GM10248 (cell line): ENCODE measurements around the gene CST6.

ENCODE experiments used
- CTCF ChIA-PET: fragments of 300-600 bp; sonication (Branson Sonifier 250); formaldehyde crosslinking; extraction: SDS; loops from one replicate; lab custom pipeline; 2021; ENCODE audit warnings: antibody characterized with exemption; lab: Yijun Ruan, JAX
- POLR2A ChIA-PET: fragments of 350-650 bp; sonication (Branson Sonifier 250); formaldehyde crosslinking; extraction: SDS; loops from one replicate; lab custom pipeline; 2020; ENCODE audit warnings: antibody characterized with exemption; lab: Yijun Ruan, JAX
- DNase-seq: peaks from one replicate; pipeline ENCODE4 v3.0.0; 2012; ENCODE audit errors: extremely low spot score
- CTCF ChIP-seq: IDR thresholded peaks from 2 replicates; pipeline ENCODE4 v1.5.1; 2012; ENCODE audit warnings: mild to moderate bottlenecking, low read depth; ENCODE audit errors: extremely low read depth, missing control alignments, control extremely low read depth

The CST6 gene

GRCh38 chr11:65982824-65983588 lies 28.8 kb upstream of the CST6 start:
- DNase-seq, result no peak
- no peak for TF ChIP-seq CTCF
- ChIA-PET CTCF (interaction anchor here (1.0 to 17.1 kb wide), 4 partner anchors 39 to 164 kb away, joined by 3 to 287 read pairs (median 3); partner anchors contain the start of genes CCDC85B, CTSW and FIBP), POLR2A (no interaction called here)

DNA sequence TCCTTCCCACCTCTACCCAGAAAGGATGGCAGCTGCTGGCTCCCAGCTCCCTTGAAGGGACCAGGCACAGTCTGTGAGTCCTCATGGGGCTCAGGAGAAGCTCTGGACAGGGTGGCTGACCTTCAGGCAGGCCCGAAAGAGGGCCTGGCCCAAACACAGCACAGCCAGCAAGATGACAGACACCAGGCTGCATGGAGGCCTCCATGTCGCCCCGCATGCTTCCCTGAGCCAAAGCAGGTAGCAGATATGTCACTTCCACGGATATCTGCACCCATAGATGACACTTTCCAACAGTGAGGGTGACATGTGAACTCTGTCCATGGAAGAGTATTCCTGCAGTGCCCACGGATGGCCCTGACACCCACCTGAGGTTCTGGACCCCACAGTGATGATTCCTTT lies 28.2 kb upstream of the CST6 start:
- POLR2A ChIA-PET, result no interaction called here
- DNase-seq, result no peak
- TF ChIP-seq CTCF, result no peak
- CTCF ChIA-PET, result interaction anchor here (1.0 to 17.1 kb wide), 4 partner anchors 39 to 203 kb away, joined by 3 to 287 read pairs (median 8); partner anchors contain the start of genes AP5B1, CCDC85B, CTSW and FIBP

GRCh38 chr11:65987336-65987735 lies 24.5 kb upstream of the CST6 start:
- ChIA-PET POLR2A (no interaction called here), CTCF (interaction anchor here (17.1 kb wide), 1 partner anchor 103 kb away, joined by 287 read pairs; the partner anchor contains the start of genes CCDC85B, CTSW and FIBP)
- TF ChIP-seq CTCF, result no peak
- DNase-seq, result no peak

DNA sequence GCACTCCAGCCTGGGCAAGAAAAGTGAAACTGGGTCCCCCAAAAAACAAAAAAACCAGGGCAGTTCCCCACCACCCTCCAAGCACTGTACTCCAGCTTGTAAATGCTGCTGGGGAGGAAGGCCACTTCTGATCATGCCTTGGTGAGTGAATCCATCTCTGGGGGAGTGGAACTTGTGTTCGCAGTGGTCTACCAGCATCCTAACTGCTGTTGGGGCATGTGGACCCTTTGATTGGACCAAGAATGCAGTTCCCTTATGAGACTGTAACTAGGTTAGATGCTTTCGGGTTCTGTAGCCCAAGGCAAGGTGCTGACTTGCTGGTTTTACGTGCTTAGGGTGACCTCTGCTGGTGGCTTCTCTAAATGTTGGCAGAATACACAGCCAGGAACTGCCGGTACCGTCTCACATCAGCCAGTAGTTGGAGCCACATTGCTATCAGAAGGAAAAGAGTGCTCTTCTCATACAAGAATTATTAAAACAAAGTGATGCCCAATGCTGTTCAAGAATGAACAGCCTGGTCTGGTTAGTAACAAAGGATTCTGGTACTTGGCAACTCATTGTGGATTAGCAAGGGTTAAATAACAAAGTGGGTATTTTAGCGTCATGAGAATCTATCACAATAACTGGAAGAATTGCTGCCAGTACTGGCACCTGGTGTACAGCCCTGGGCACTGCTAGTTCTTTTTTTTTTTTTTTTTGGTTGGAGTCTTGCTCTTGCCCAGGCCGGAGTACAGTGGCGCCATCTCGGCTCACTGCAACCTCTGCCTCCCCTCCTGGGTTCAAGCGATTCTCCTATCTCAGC lies 22.8 kb upstream of the CST6 start:
- POLR2A ChIA-PET, result no interaction called here
- DNase-seq, result peak; percentile 91
- peak; percentile 99 for TF ChIP-seq CTCF
- CTCF ChIA-PET, result interaction anchor here (0.6 to 17.1 kb wide), 23 partner anchors 9 to 283 kb away, joined by 3 to 287 read pairs (median 5); partner anchors contain the start of genes BANF1, CCDC85B, CTSW and EIF1AD

- DNase-seq, result no peak
- ChIA-PET POLR2A (interaction anchor here (0.6 kb wide), 1 partner anchor 66 kb away, joined by 3 read pairs; no protein-coding TSS in a partner anchor), CTCF (interaction anchor here (1.0 to 17.1 kb wide), 7 partner anchors 31 to 287 kb away, joined by 3 to 287 read pairs (median 5); partner anchors contain the start of genes CCDC85B, CTSW, FIBP and MUS81)
- TF ChIP-seq CTCF, result no peak
These were observed 19.8 kb upstream of the CST6 start for GRCh38 chr11:65992056-65992455.

DNA sequence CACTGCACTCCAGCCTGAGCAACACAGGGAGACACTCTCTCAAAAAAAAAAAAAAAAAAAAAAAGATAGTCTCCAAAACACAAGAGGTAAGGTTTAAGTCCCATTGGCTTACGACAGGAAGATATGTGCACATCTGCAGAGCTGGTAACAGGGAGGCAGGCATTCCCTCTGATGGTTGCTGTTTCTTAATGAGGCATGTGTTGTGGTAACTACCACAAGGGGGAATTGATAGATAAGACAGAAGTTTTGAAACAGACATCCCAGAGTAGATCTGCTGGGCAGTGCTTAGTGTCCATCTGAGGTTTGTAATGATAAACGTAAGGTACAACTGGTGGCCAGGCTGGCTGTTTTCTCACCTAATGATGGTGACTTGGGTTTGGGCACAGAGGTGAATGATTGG lies 14.5 kb upstream of the CST6 start:
- ChIA-PET POLR2A (no interaction called here), CTCF (interaction anchor here (17.1 kb wide), 1 partner anchor 113 kb away, joined by 287 read pairs; the partner anchor contains the start of genes CCDC85B, CTSW and FIBP)
- DNase-seq, result no peak
- no peak for TF ChIP-seq CTCF
